SK-N-SH (cell line): ENCODE data around the gene LFNG. TPM values are rescaled to one million over a fixed set of nuclear protein-coding genes. Genes with fewer than 3 reads are reported as not detected.

Experiments
- CTCF ChIA-PET: fragments of 300-600, 350-600 bp; formaldehyde crosslinking; extraction: SDS; loops from one replicate; lab custom pipeline; 2021; lab: Yijun Ruan, JAX
- POLR2A ChIA-PET: fragments of 350-600 bp; sonication (Branson Sonifier 250); formaldehyde crosslinking; extraction: SDS; loops from one replicate; lab custom pipeline; 2020; ENCODE audit warnings: antibody characterized with exemption, inconsistent platforms; lab: Yijun Ruan, JAX
- DNase-seq: peaks from one replicate; pipeline ENCODE4 v3.0.0; 2012
- H2AFZ ChIP-seq: fragments of 200-600 bp; sonication (generic); 2 replicates; pipeline ENCODE4 v1.8.1; 2016; ENCODE audit warnings: antibody characterized with exemption, mild to moderate bottlenecking, low read depth
- H3F3A ChIP-seq: fragments of 200-600 bp; sonication (generic); replicated peaks from 2 replicates; pipeline ENCODE3; 2016; ENCODE audit warnings: antibody characterized with exemption, mild to moderate bottlenecking; ENCODE audit not compliant: insufficient read depth
- H3K27ac ChIP-seq, 2 experiments: fragments of 200-500 bp in 1 of 2; fragments of 200-600 bp in 1 of 2; sonication (Bioruptor generic) in 1 of 2; sonication (generic), shearing (Covaris generic) in 1 of 2; 2 replicates each; pipeline versions ENCODE4 v1.5.1 to v1.6.1; 2014 to 2016; ENCODE audit warnings: low read depth in 2 of 2, inconsistent platforms in 1 of 2, low read length in 1 of 2, mild to moderate bottlenecking in 1 of 2, mixed read lengths in 1 of 2
- H3K27me3 ChIP-seq: fragments of 200-600 bp; sonication (generic), shearing (Covaris generic); 2 replicates; pipeline ENCODE4 v1.6.1; 2016; ENCODE audit warnings: mixed run types; ENCODE audit not compliant: insufficient read depth
- H3K36me3 ChIP-seq, 2 experiments: fragments of 200-500 bp in 1 of 2; fragments of 200-600 bp in 1 of 2; sonication (Bioruptor generic) in 1 of 2; sonication (generic) in 1 of 2; replicated peaks in 1 of 2; 2 replicates each; pipeline versions ENCODE3 to v1.5.1; 2014 to 2016; ENCODE audit warnings: low read length in 1 of 2, mild to moderate bottlenecking in 1 of 2; ENCODE audit not compliant: insufficient read depth in 2 of 2, control insufficient read depth in 1 of 2
- H3K4me1 ChIP-seq, 2 experiments: fragments of 200-500 bp in 1 of 2; fragments of 200-600 bp in 1 of 2; sonication (Bioruptor generic) in 1 of 2; sonication (generic), shearing (Covaris generic) in 1 of 2; 2 replicates each; pipeline versions ENCODE4 v1.5.1 to v1.6.1; 2014 to 2016; ENCODE audit warnings: low read depth in 1 of 2, low read length in 1 of 2, mixed run types in 1 of 2; ENCODE audit not compliant: insufficient read depth in 2 of 2, control insufficient read depth in 1 of 2
- H3K4me2 ChIP-seq: fragments of 200-600 bp; sonication (generic), shearing (Covaris generic); 2 replicates; pipeline ENCODE4 v1.6.1; 2017; ENCODE audit warnings: mixed run types
- H3K4me3 ChIP-seq, 2 experiments: fragments of 200-500 bp in 1 of 2; fragments of 200-600 bp in 1 of 2; sonication (Bioruptor generic) in 1 of 2; sonication (generic), shearing (Covaris generic) in 1 of 2; 2 replicates each; pipeline versions ENCODE4 v1.5.1 to v1.8.1; 2014 to 2016; ENCODE audit warnings: low read depth in 2 of 2, inconsistent platforms in 1 of 2, low read length in 1 of 2, mild to moderate bottlenecking in 1 of 2, mixed read lengths in 1 of 2, moderate library complexity in 1 of 2
- H3K79me2 ChIP-seq: fragments of 200-600 bp; sonication (generic); 2 replicates; pipeline ENCODE4 v1.8.1; 2017; ENCODE audit warnings: mild to moderate bottlenecking; ENCODE audit not compliant: insufficient read depth
- H3K9ac ChIP-seq: fragments of 200-600 bp; sonication (generic); 2 replicates; pipeline ENCODE4 v1.6.1; 2017; ENCODE audit warnings: mixed run types
- H3K9me2 ChIP-seq: fragments of 200-600 bp; sonication (generic); 2 replicates; pipeline ENCODE4 v1.6.1; 2017; ENCODE audit warnings: mixed run types
- H3K9me3 ChIP-seq: fragments of 200-600 bp; sonication (generic); 2 replicates; pipeline ENCODE4 v1.6.1; 2017; ENCODE audit warnings: mixed run types, mild to moderate bottlenecking, moderate library complexity
- H4K20me1 ChIP-seq: fragments of 200-600 bp; sonication (generic); 2 replicates; pipeline ENCODE4 v1.6.1; 2017; ENCODE audit warnings: mild to moderate bottlenecking, mixed run types; ENCODE audit not compliant: insufficient read depth
- ELF1 ChIP-seq: IDR thresholded peaks from 2 replicates; pipeline ENCODE4 v1.4.0; 2012
- FOXJ3 ChIP-seq: sonication (generic); formaldehyde crosslinking; IDR thresholded peaks from 2 replicates; pipeline ENCODE4 v1.5.1; 2020; ENCODE audit warnings: mild to moderate bottlenecking, missing genetic modification reagents
- FOXM1 ChIP-seq: IDR thresholded peaks from 2 replicates; pipeline ENCODE4 v1.4.0; 2012; ENCODE audit warnings: low read depth, mild to moderate bottlenecking
- GABPA ChIP-seq: IDR thresholded peaks from 2 replicates; pipeline ENCODE4 v1.4.0; 2012; ENCODE audit warnings: low read depth, mild to moderate bottlenecking
- GATA2 ChIP-seq: sonication (generic); formaldehyde crosslinking; IDR thresholded peaks from 2 replicates; pipeline ENCODE4 v1.5.0; 2020; ENCODE audit warnings: mild to moderate bottlenecking, missing genetic modification reagents
- IRF3 ChIP-seq: fragments of 150-350 bp; IDR thresholded peaks from 2 replicates; pipeline ENCODE4 v1.6.1; 2016; ENCODE audit warnings: mild to moderate bottlenecking, low read depth, low read length
- MAX ChIP-seq: IDR thresholded peaks from 2 replicates; pipeline ENCODE4 v1.4.0; 2012; ENCODE audit warnings: low read depth
- MEF2A ChIP-seq: IDR thresholded peaks from 2 replicates; pipeline ENCODE4 v1.4.0; 2012; ENCODE audit warnings: low read depth, borderline replicate concordance
- MXI1 ChIP-seq: IDR thresholded peaks from 2 replicates; pipeline ENCODE4 v1.6.1; 2012; ENCODE audit warnings: mild to moderate bottlenecking, low read depth, low read length, improper control_type of control experiment
- NFIC ChIP-seq: IDR thresholded peaks from 2 replicates; pipeline ENCODE4 v1.4.0; 2012; ENCODE audit warnings: borderline replicate concordance
- PBX3 ChIP-seq: IDR thresholded peaks from 2 replicates; pipeline ENCODE4; 2012
- POLR2AphosphoS5 ChIP-seq: IDR thresholded peaks from 2 replicates; pipeline ENCODE4 v1.6.1; 2012; ENCODE audit warnings: low read depth, low read length
- RCOR1 ChIP-seq: fragments of 150-350 bp; IDR thresholded peaks from 2 replicates; pipeline ENCODE4 v1.6.1; 2017; ENCODE audit warnings: antibody characterized with exemption, low read length
- REST ChIP-seq: IDR thresholded peaks from 2 replicates; pipeline ENCODE4 v1.6.1; 2012; ENCODE audit warnings: mild to moderate bottlenecking, low read depth, low read length, moderate library complexity
- RFX5 ChIP-seq: IDR thresholded peaks from 2 replicates; pipeline ENCODE4 v1.6.1; 2012; ENCODE audit warnings: mild to moderate bottlenecking, improper control_type of control experiment, low read length
- RXRA ChIP-seq: IDR thresholded peaks from 2 replicates; pipeline ENCODE4 v1.4.0; 2012; ENCODE audit warnings: low read depth, mild to moderate bottlenecking, borderline replicate concordance
- SMC3 ChIP-seq: IDR thresholded peaks from 2 replicates; pipeline ENCODE4 v1.6.1; 2012; ENCODE audit warnings: low read depth, low read length, improper control_type of control experiment
- TEAD4 ChIP-seq: IDR thresholded peaks from 2 replicates; pipeline ENCODE4 v1.4.0; 2012; ENCODE audit warnings: mild to moderate bottlenecking, borderline replicate concordance; ENCODE audit not compliant: insufficient read depth
- WGBS: methylation state at CpG from one replicate; pipeline ENCODE4 v1.1.6; 2017; ENCODE audit warnings: low lambda C conversion rate; 5-methylcytosine and 5-hydroxymethylcytosine counted together
- polyA plus RNA-seq, 3 experiments: library from polyadenylated mRNA; depleted of rRNA; stranded (reverse); fragments of >200 nt; gene quantifications; 2 replicates each; pipeline ENCODE4 v1.2.3, GENCODE V29; 2012
- TF ChIP-seq, protein P1 (sequence below): IDR thresholded peaks from 2 replicates; pipeline ENCODE4 v1.4.0; 2012; ENCODE audit warnings: low read depth, borderline replicate concordance

LFNG gene
- polyA plus RNA-seq, 1 of the 3 experiments (the other 2 are of a cell fraction): 9.4 TPM

GRCh38 chr7:2502647-2502966, 17.0 kb upstream of the LFNG start:
- Histone ChIP-seq H3K4me1 (peaks cover 0 to 2% of the 10 kb centered on the region in 2 experiments; a peak in 1 of 4 replicates), H3K27ac (no peak overlapping the region), H3K4me3 (no peak overlapping the region), H3K9me3 (no peaks in the 10 kb centered on the region), H3K79me2 (no peaks in the 10 kb centered on the region), H3K9me2 (no peaks in the 10 kb centered on the region), H2AFZ (no peak overlapping the region), H4K20me1 (no peaks in the 10 kb centered on the region), H3K36me3 (no peaks in the 10 kb centered on the region), H3F3A (no peaks in the 10 kb centered on the region), H3K27me3 (no peaks in the 10 kb centered on the region), H3K9ac (no peak overlapping the region), H3K4me2 (no peak overlapping the region)
- no peak for DNase-seq
- ChIA-PET POLR2A (no interaction called here), CTCF (interaction anchor here (1.0 to 3.1 kb wide), 3 partner anchors 9 to 34 kb away, joined by 3 to 10 read pairs (median 3); no protein-coding TSS in a partner anchor)
- no peak for TF ChIP-seq NFIC
- TF ChIP-seq, protein P1, sequence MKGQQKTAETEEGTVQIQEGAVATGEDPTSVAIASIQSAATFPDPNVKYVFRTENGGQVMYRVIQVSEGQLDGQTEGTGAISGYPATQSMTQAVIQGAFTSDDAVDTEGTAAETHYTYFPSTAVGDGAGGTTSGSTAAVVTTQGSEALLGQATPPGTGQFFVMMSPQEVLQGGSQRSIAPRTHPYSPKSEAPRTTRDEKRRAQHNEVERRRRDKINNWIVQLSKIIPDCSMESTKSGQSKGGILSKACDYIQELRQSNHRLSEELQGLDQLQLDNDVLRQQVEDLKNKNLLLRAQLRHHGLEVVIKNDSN: no peak
- no peak for TF ChIP-seq MXI1
- TF ChIP-seq MEF2A: no peak
- no peak for TF ChIP-seq RFX5
- no peak for TF ChIP-seq RCOR1
- TF ChIP-seq FOXM1: no peak
- TF ChIP-seq RXRA: no peak
- TF ChIP-seq SMC3: no peak
- no peak for TF ChIP-seq POLR2AphosphoS5
- no peak for TF ChIP-seq MAX
- TF ChIP-seq GATA2 (CRISPR knock-in tag): no peak
- no peak for TF ChIP-seq REST
- no peak for TF ChIP-seq GABPA
- no peak for TF ChIP-seq TEAD4
- TF ChIP-seq PBX3: no peak
- TF ChIP-seq FOXJ3 (CRISPR knock-in tag): no peak
- no peak for TF ChIP-seq ELF1
- no peak for TF ChIP-seq IRF3
- 73% methylated on average over 12 of the region's 13 CpGs for WGBS
